HUES6 (cell line): ENCODE results near the gene AVP.
"Not testable (repeated sequence)": the region's sequence is repeated elsewhere in the genome, so short reads cannot be mapped to it uniquely, and the experiment has no call there.

Experiments
- H3K27ac ChIP-seq: 2 replicates; pipeline ENCODE4 v1.7.0; 2013; ENCODE audit warnings: low read depth, mild to moderate bottlenecking, low read length, inconsistent platforms
- H3K27me3 ChIP-seq: 2 replicates; pipeline ENCODE4 v1.6.1; 2013; ENCODE audit warnings: low read length; ENCODE audit not compliant: control insufficient read depth, insufficient read depth
- H3K36me3 ChIP-seq: 2 replicates; pipeline ENCODE4 v1.6.1; 2013; ENCODE audit warnings: low read length; ENCODE audit not compliant: control insufficient read depth, insufficient read depth
- H3K4me1 ChIP-seq: 2 replicates; pipeline ENCODE4 v1.6.1; 2013; ENCODE audit warnings: low read length; ENCODE audit not compliant: control insufficient read depth, insufficient read depth
- H3K4me3 ChIP-seq: 2 replicates; pipeline ENCODE4 v1.5.1; 2013; ENCODE audit warnings: low read depth, low read length
- H3K9ac ChIP-seq: one replicate; pipeline ENCODE4 v1.6.1; 2013; ENCODE audit warnings: mild to moderate bottlenecking, low read length
- H3K9me3 ChIP-seq: 2 replicates; pipeline ENCODE4 v1.6.1; 2013; ENCODE audit warnings: low read depth, low read length; ENCODE audit not compliant: control insufficient read depth, insufficient read depth

AVP gene

DNA sequence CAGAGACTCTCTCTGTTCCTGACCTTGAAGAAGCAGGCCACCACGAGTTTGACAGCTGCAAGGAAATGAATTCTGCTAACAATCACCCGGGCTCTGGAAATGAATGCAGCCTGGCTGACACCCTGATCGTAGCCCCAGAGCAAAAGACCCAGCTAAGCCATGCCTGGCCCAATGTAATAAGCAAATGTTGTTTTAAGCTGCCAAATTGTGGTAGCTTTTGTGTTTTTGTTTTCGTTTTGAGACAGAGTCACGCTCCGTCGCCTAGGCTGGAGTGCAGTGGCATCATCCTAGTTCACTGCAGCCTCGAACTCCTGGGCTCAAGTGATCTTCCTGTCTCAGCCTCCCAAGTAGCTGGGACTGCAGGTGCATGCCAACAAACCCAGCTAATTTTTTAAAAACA is 16.4 kb downstream of the AVP start:
- no peaks in the 10 kb centered on the region for H3K9me3 ChIP-seq
- peaks cover 25% of the 10 kb centered on the region for H3K27me3 ChIP-seq
- no peak overlapping the region for H3K9ac ChIP-seq
- H3K4me3 ChIP-seq, result no peak overlapping the region
- no peak overlapping the region for H3K27ac ChIP-seq
- H3K36me3 ChIP-seq, result no peaks in the 10 kb centered on the region
- H3K4me1 ChIP-seq, result peaks cover 5% of the 10 kb centered on the region

DNA sequence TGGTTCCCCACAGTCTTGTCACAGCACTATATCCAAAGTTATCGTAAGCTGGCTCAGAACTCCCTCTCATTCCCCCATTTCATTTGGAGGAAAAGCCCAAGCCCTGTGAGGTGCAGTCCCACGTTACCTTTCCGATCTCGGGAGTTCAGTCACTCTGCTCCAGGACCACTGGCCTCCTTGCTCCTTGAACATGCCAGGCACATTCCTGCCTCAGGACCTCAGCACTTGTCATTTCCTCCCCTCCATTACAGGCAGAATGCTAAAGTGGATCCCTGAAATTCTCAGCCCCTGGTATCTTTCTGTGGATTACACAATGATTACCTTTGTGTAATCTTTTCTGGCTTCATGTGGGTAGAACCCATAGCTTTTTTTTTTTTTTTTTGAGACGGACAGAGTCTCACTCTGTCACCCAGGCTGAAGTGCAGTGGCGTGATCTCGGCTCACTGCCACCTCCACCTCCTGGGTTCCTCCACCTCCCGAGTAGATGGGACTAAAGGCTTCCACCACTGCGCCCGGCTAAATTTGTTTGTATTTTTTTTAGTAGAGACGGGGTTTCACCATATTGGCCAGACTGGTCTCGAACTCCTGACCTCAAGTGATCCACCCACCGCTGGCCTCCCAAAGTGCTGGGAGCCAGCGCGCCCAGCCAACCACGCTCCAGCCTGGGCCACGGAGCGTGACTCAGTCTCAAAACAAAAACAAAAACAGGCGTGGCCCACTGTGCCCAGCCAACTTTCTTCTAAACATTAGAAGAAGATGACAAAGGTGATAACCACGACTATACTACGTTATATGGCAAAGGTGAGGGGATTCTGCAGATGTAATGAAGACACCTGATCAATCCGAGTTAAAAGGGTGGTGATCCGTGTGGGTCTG is 17.1 kb downstream of the AVP start:
- Histone ChIP-seq H3K27ac (no peak overlapping the region), H3K9me3 (no peaks in the 10 kb centered on the region), H3K9ac (no peak overlapping the region), H3K36me3 (no peaks in the 10 kb centered on the region), H3K27me3 (peaks cover 18% of the 10 kb centered on the region), H3K4me3 (no peak overlapping the region), H3K4me1 (peaks cover 1% of the 10 kb centered on the region; the same call in 1 of the 2 replicates)

DNA sequence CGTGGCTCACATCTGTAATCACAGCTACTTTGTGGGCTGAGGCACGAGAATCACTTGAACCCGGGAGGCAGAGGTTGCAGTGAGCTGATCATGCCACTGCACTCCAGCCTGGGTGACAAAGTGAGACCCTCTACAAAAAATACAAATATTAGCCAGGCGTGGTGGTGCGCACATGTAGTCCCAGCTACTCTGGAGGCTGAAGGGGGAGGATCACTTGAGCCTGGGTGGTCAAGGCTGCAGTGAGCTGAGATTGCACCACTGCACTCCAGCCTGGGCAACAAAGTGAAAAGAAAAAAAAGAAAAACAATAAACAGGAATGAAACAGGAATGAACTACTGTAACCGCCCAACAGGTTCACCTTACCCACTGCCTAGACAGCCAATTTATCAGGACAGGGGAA is 20.4 kb downstream of the AVP start:
- H3K36me3 ChIP-seq, H3K4me1 ChIP-seq, H3K27me3 ChIP-seq, H3K4me3 ChIP-seq, H3K27ac ChIP-seq, H3K9me3 ChIP-seq, H3K9ac ChIP-seq: not testable (repeated sequence)

DNA sequence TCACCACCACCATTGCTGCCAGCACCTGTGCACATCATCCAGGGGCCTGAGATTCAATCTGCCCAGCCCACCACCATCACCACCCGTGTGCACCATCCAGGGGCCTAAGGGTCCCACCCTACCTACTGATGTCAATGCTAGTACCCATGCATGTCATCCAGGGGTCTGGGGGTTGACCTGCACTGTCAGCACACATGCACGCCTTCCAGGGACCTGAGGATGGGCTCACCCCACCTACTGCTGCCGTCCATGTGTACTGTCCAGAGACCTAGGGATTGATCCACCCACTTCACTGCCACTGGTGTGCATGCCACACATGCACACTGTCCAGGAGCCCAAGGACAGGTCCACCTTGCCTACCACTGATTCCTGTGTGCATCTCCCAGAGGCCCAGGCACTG is 25.0 kb downstream of the AVP start:
- Histone ChIP-seq H3K4me1 (no peaks in the 10 kb centered on the region), H3K9me3 (no peaks in the 10 kb centered on the region), H3K9ac (no peak overlapping the region), H3K27me3 (no peaks in the 10 kb centered on the region), H3K36me3 (no peaks in the 10 kb centered on the region), H3K27ac (no peak overlapping the region), H3K4me3 (no peak overlapping the region)

DNA sequence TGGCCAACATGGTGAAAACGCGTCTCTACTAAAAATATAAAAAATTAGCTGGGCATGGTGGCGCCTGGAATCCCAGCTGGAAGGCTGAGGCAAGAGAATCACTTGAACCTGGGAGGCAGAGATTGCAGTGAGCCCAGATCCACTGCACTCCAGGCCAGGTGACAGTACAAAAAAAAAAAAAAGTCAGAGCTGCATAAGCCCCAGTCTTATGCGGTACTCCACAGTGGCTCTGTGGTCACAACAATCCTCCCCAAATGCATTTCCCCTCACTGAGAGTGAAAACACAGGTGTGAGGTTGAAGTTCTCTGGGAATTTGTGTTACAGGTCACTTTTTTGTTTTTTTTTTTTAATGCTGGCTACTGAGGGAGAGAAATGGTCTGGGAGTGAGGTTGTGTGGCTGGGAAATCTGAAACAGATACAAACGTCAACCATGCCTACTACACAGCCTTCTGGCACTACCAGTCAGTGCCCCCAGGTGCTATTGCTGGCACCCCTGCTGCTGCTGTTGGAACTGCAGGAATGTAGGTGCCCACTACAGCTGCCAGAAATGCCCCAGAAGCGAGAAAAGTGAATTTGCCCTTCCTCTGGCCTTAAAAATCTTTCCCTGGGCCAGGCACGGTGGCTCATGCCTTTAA is 33.0 kb downstream of the AVP start:
- no peaks in the 10 kb centered on the region for H3K27me3 ChIP-seq
- H3K36me3 ChIP-seq, result peaks cover 27% of the 10 kb centered on the region
- no peak overlapping the region for H3K27ac ChIP-seq
- H3K4me3 ChIP-seq, result no peak overlapping the region
- no peaks in the 10 kb centered on the region for H3K9me3 ChIP-seq
- no peak overlapping the region for H3K9ac ChIP-seq
- no peaks in the 10 kb centered on the region for H3K4me1 ChIP-seq

DNA sequence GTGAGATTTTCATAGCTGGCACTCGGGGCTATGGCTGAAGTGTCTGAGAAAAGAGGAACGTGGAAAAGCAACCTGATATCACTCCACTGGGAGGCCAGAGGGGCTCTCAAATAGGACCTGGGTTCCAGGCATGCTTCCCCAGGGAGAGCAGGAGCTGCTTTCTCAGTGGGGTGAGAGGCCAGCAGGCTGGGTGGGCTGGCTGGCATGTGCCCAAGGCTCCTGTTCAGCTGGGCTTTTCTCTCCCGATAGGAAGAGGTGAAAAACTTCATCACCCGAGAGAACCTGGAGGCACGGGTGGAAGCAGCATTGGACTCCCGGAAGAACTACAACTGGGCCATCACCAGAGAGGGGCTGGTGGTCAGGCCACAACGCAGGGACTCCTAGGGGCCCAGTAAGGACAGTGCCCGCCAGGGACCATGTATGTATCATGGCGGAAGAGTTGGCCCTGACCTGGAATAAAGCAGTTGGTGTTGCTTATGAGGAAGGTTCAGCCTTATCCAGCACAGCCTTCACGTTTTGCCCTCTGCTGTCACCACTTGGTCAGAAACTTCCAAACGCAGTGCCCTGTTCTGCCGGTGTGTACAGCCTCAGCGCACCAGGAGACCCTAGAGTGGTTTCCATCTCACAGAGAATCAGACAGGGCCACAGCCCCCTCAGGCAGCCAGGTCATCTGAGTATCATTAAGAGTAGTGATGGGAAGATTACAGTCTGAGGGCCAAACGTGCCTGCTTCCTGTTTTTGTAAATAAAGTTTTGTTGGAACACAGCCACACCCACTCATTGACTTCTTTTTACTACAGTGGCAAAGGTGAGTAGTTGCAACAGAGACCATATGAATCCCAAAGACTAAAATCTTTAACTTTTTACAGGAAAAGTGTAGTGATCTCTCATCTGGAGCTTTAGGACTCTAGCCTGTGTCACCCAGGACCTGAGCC is 36.8 kb downstream of the AVP start:
- H3K4me1 ChIP-seq, result peaks cover 7% of the 10 kb centered on the region
- peaks cover 27% of the 10 kb centered on the region for H3K36me3 ChIP-seq
- H3K9ac ChIP-seq, result no peak overlapping the region
- H3K9me3 ChIP-seq, result no peaks in the 10 kb centered on the region
- H3K27ac ChIP-seq, result no peak overlapping the region
- no peaks in the 10 kb centered on the region for H3K27me3 ChIP-seq
- no peak overlapping the region for H3K4me3 ChIP-seq

DNA sequence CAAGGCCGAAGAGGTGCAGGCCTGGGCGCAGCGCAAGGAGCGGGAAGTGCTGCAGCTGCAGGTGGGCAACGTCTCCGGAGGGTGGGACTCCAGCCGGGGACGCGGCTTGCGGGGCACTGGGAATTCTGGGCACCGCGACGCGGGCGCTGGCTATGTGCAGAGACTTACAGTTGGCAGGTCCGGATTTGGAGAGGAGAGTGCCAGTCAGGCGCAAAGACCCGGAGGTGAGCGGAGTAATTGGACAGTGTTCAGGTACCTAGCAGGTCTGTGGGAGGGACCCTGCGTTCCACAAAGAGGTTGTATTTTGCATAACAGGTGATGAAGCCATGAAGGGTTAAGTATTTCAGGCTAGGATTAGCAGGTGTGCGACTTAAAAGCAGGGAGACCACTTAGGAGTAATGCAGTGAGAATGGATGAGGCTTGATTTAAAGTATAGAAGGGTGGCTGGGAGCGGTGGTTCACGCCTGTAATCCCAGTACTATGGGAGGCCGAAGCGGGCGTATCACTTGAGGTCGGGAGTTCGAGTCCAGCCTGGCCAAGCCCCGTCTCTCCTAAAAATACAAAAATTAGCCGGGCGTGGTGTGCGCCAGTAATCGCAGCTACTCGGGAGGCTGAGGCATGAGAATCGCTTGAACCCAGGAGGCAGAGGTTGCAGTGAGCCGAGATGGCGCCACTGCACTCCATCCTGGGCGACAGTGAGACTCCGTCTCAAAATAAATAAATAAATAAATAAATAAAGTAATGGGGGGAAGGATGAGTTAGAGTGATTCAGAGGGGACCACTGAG is 37.7 kb downstream of the AVP start:
- Histone ChIP-seq H3K9me3 (no peaks in the 10 kb centered on the region), H3K27me3 (no peaks in the 10 kb centered on the region), H3K9ac (peak overlapping the region; percentile 94), H3K4me1 (peaks cover 16% of the 10 kb centered on the region), H3K27ac (0 out of 2 replicates have a peak overlapping the region, but pooled peaks have one; percentile 89), H3K36me3 (peaks cover 27% of the 10 kb centered on the region), H3K4me3 (peak overlapping the region; percentile 98)

DNA sequence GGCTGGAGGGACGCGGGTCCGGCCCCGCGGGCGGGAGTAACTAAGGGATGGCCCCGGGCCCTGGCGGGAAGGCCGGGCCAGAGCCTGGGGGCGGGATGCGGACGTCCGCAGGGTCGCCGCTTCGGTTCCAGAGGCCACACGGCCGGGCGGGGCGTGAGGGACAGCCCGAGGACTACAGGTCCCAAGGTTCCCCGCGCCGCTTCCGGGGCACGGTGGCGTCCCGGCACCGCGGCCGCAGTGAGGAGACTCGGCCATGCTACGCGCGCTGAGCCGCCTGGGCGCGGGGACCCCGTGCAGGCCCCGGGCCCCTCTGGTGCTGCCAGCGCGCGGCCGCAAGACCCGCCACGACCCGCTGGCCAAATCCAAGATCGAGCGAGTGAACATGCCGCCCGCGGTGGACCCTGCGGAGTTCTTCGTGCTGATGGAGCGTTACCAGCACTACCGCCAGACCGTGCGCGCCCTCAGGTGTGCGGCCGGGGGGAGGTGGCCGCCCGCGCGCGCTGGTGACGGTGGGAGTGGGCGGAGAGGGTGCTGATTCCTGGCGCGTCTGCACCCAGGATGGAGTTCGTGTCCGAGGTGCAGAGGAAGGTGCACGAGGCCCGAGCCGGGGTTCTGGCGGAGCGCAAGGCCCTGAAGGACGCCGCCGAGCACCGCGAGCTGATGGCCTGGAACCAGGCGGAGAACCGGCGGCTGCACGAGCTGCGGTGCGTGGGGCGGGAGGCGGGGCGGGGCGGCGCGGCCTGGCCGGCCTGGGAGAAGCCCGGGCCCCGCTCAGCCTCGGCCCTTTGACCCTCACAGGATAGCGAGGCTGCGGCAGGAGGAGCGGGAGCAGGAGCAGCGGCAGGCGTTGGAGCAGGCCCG is 38.5 kb downstream of the AVP start, which contains the start of gene MRPS26:
MRPS26 (plus strand) TSS at position 237 of the 861 bp plus-strand sequence; CDS start at position 254, 17 bp downstream.
- H3K9ac ChIP-seq, result peak within 1 kb of the TSS; percentile 94
- peak within 1 kb of the TSS; percentile 98 for H3K4me3 ChIP-seq
- peak within 1 kb of the TSS; percentile 89 for H3K27ac ChIP-seq
- no peaks in the 10 kb centered on the region for H3K9me3 ChIP-seq
- peaks cover 27% of the 10 kb centered on the region for H3K36me3 ChIP-seq
- no peaks in the 10 kb centered on the region for H3K27me3 ChIP-seq
- peaks cover 21% of the 10 kb centered on the region for H3K4me1 ChIP-seq

DNA sequence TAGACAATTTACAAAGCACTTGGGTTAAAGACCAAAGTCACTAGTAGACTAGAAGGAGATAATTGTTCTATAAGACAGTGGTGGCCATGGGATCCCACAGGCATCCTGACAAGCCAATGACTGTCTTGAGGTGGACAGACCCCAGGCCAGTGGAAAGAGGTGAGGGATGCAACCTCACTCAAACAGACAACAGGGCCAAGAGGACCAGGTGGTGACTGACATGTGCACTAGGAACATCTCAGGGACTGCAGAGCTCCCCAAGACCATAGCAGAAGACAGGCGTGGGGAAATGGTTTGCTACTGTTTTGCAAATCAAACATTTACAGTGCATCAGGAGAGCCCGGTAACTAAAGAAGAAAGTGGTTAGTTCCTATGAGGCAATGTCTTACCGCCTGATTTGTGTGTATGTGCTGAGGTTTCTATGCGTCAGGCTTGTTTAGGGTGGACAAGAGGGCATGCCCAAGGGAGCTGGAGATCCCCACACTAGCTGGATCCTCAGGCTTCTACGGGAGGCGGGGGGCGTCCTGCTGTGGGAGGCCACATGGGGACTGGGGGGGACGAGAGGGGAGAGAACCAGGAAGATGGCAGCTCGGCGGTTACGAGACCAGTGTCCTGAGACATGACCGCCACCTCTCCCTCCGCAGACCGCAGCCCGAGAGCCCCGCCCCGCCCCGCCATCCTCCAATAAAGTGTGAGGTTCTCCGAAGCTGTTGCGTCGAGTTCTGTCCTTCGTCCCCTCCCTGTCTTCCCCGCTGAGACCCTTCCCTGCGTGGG is 39.3 kb downstream of the AVP start:
- H3K9me3 ChIP-seq, result no peaks in the 10 kb centered on the region
- H3K27ac ChIP-seq, result peak overlapping the region; percentile 81; the same call in 1 of the 2 replicates
- peak overlapping the region; percentile 94 for H3K9ac ChIP-seq
- H3K36me3 ChIP-seq, result peaks cover 34% of the 10 kb centered on the region
- H3K4me3 ChIP-seq, result peak overlapping the region; percentile 98
- H3K4me1 ChIP-seq, result peaks cover 21% of the 10 kb centered on the region
- H3K27me3 ChIP-seq, result no peaks in the 10 kb centered on the region
